Measurements from ENCODE around the gene TNS1. TPM values are rescaled to one million over a fixed set of nuclear protein-coding genes. Genes with fewer than 3 reads are reported as not detected.

TNS1 gene
- total RNA-seq, 1 donor, result 39.0 TPM

DNA sequence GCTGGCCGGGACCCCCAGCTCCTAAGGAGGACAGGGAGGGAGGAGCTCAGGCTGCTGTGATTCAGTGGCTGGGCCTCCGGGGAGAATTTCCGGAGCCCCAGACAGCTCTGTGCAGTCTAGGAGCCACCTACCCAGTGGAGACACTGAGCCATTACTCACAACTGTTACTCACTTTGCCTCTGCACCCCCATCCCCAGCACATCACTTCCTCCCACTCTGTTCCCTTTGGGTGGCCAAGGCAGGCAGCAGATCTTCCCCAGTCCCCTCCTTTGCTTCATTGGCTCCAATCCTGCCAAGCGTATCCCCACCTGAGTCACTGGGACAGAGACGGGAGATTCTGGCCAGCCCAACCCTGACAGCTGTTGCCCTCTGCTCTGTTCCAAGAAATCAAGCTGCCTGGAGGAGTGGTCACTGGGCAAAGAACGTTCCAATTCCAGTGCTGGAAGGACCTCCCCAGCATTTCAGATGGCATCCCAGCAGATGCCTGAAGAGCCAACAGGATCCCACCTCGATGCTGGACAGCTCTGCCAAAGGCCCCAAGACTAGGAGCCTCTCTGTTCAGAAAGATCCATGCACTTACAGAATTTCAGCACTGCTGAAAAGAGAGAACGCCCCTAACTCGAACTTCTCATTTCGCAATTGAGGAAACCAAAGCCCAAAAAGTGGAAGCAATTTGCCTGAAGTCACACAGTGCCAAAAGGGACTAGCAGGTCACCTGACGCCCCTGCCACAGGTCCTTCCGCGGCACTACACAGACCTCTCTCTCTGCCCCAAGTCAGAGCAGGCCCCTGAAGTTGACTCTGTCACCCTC, 68.3 kb downstream of the TNS1 start:
- DNase-seq (ENCODE audit: low read depth in 2 of 3, low spot score in 2 of 3), result peak in 2 of 3 donors; percentile 68 to 89

DNA sequence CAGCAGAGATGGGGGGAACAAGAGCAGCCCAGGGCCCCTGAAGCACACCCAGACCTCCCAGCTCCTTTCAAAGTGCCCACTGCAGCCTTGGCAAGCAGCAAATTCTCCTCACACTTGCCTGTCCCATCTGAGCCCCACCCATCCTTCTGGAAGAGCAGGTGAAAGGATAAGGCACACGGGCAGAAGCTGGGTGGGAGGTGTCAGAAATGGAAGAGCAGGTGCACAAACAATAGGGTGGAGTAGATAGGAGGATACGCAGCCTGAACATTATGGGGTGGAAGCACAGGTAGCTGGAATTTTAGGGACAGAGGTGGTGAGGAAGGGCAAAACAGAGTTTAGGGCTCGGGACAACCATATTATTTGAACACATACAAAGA, 69.2 kb downstream of the TNS1 start:
- no peak for DNase-seq (ENCODE audit: low read depth in 2 of 3, low spot score in 2 of 3)

- no peak for DNase-seq (ENCODE audit: low read depth in 2 of 3, low spot score in 2 of 3)
These were observed 69.8 kb downstream of the TNS1 start for GRCh38 chr2:217932803-217933616.

DNA sequence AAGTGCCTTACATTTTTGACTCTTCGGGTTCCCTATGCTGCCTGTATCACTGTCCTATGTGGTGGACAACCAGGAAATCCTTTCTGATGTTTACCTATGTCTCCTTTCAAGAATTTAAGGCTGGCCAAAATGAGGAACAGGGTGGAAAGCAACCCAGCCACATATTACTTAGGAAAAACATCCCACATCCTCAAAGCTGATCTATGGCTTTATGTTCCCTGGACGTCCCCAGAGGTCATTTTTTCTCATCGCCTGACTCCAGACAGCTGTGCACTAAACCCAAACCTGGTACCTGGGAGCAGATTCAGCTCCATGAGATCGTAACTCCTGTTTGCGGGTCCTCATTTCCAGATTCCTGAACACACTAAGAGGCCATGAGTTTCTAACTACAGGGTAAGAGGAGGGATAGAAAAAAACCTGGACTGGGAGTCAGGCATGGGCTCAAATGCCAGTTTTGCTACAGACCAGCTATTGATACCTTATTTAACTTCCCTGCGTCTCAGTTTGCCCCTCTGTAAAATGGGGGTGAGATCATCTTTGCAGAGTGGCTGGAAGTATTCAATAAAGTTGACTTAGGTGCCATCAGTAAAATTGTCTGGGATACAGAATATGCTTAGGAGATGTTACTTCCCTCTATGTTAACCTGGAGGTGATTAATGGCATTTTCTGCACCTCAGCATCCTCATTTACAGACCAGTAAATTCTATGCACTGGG, 70.8 kb downstream of the TNS1 start:
- DNase-seq (ENCODE audit: low read depth in 2 of 3, low spot score in 2 of 3), result no peak

- DNase-seq (ENCODE audit: low read depth in 2 of 3, low spot score in 2 of 3), result peak in 1 of 3 donors; percentile 53
These were observed 71.8 kb downstream of the TNS1 start for GRCh38 chr2:217930761-217931563.

DNA sequence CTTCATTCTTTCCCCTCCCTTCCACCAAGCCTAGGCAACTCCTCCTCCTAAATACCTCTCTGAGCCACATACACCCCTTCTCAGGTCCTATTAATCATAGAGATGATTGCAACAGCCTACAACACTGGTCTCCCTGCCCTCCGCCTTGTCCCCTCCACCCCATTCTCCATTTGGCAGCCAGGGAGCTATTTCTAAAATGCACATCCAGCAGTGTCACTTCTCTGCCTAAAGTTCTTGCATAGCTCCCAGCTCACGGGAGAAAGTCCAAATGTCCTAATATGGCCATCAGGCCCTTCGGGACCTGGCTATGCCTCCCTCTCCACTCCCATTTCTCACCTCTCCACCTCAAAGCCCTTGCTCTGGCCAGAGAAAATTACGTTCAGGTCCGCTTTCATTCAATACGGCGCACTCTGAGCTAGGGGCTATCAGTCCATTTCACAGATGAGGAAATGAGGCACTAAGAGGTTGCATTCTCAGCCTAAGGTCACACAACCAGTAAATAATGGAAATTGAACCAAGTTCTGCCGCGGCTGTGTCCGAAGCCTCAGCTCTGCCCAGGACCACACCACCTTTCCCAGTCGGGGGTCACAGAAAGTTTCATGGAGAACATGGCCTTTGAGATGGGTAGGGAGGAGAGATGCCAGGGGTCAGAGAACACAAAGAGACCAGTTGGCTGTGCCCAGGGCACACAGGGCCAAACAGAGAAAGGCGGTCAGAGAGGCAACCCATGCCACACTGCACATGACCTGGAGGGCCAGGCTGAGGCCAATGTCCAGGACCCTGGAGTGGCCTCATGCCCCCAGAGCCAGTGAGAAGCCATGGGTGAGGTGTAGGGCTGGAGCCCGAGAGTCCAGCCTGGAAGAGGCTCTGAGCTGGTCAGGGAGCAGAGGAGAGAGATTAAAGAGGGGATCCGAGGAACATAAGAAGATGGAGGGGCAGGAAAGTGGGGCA, 72.8 kb downstream of the TNS1 start:
- DNase-seq (ENCODE audit: low read depth in 2 of 3, low spot score in 2 of 3), result no peak

GRCh38 chr2:217929272-217929671, 73.5 kb downstream of the TNS1 start:
- DNase-seq (ENCODE audit: low read depth in 2 of 3, low spot score in 2 of 3), result no peak

GRCh38 chr2:217928324-217929181, 74.2 kb downstream of the TNS1 start:
- DNase-seq (ENCODE audit: low read depth in 2 of 3, low spot score in 2 of 3), result peak in 1 of 3 donors; percentile 32

- no peak for DNase-seq (ENCODE audit: low read depth in 2 of 3, low spot score in 2 of 3)
These were observed 75.0 kb downstream of the TNS1 start for GRCh38 chr2:217927601-217928323.

DNA sequence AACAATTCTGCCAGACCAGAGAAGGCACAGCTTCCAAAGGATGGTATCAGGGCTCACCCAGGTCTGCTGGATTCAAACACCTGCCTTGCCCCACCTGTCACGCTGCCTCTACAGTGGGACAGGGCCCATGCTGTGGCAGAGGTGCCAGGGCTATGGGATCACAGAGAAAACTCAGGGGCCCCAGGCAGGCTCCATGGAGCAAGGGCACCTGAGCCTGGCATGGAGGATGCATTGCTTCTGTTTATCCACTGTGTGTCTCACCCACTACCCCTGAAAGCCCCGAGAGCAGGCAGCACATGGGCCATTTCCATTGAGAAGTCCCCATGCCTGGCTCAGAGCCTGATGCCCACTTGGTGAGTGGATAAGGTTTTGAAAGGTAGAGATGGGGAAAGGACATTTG, 76.0 kb downstream of the TNS1 start:
- DNase-seq (ENCODE audit: low read depth in 2 of 3, low spot score in 2 of 3), result no peak

DNA sequence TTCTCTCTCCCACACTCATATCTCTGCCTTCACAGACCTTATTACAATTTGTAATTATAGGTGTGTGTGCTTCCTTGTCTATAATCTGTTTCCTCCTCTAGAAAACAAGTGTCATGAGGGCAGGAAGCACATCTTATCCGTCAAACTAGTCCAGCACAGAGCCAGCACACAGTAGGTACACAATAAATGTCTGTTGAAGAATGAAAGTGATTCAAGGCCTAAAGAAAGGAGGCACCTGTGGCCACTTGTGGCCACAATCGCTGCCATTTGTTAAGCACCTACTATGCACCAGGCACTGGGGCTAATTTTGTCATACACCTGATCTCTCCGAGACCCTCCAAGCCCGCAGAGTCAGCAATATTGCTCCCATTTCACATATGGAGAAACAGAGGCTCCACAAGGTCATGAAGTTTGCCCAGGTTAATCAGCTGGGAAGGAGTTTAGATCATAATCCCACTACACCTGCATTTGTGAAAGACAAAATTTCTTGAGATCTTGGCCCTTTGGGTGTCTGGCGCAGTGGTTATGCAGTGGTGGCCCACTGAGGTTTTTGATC, 78.4 kb downstream of the TNS1 start:
- DNase-seq (ENCODE audit: low read depth in 2 of 3, low spot score in 2 of 3), result no peak

- no peak for DNase-seq (ENCODE audit: low read depth in 2 of 3, low spot score in 2 of 3)
These were observed 79.6 kb downstream of the TNS1 start for GRCh38 chr2:217923007-217923686.

DNA sequence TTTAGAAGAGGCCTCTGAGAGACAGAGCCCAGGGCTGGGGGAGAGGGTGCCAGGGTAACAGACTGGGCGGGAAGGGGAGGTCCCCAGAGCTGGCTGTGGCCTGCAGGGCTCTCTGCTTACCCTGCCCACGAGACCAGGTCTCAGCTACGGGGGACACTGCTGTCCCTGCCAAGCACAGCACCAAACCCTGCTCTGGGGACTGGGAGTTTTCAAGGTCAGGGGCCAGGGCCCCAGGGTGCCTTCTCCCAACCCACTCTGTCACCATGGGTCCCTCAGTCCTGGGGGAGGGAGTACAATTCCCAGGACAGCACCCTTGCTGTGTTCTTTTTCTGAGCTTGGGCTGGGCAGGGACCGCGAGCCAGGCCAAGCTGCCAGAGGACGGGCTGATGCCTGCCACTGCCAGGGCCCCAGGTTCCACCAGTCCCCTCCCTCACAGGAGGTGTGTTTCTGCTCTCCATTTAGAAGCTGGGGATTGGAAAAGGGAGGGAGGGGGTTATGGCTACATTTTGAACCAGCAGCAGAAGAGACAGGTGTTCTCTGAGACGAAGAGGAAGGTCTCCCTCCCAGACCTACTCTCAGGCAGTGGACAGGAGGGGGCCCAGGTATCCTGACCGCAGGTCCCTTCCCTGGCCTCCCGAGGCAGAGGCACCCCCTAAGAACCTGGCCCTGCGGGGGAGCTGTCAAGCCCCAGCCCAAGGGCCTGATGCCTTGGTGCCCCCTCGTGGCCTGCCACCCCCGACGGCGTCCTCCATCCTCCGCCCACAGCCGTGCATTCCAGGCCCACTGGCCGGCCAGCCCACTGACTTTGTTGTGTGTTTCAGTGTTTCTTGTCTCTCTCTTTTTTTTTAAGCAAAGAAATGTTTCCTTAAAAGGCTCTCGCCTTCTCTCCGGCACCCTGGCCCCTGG, 80.4 kb downstream of the TNS1 start:
- no peak for DNase-seq (ENCODE audit: low read depth in 2 of 3, low spot score in 2 of 3)

DNA sequence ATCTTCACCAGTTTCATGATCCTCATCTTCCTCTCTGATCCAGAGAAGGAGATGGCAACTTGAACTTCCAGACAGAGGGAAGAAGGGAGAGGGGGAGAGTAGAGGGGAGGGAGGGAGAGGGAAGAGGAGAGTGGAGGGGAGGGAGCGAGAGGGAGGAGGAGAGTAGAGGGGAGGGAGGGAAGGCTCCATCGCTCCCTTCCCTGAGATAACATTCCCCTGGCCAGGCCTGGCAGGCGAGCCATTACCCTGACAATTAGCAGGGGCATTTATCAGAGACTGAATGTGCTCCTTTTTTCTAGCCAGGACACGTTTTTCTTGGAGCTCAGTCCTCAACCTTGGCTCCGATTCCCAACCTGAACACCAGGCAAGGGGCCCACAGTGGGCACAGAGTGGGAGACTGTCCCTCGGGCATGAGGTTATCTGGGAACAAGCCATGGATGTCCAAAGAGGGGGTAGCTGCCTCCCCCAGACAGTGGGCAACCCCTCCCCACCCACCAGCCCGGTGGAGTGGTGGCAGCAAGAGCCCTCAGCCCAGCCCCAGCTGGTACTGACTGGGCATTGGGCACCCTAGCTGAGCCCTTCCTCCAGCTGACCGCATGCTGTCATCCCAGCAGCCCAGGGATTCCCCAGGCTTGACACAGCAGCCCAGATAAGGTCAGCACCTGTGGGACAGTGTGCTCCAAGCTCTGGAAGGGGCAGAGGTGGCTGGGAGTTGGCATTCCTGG, 81.8 kb downstream of the TNS1 start:
- no peak for DNase-seq (ENCODE audit: low read depth in 2 of 3, low spot score in 2 of 3)

- DNase-seq (ENCODE audit: low read depth in 2 of 3, low spot score in 2 of 3), result no peak
These were observed 82.9 kb downstream of the TNS1 start for GRCh38 chr2:217919781-217920351.

Data from hematopoietic multipotent progenitor cell (in vitro differentiated cells).